ENCODE results near the gene PRKD2. TPM values are rescaled to one million over a fixed set of nuclear protein-coding genes. Genes with fewer than 3 reads are reported as not detected.
"Not testable (repeated sequence)": the region's sequence is repeated elsewhere in the genome, so short reads cannot be mapped to it uniquely, and the experiment has no call there.

Gene PRKD2
- total RNA-seq = 10 to 100 TPM; 18.9 to 58.3 TPM

DNA sequence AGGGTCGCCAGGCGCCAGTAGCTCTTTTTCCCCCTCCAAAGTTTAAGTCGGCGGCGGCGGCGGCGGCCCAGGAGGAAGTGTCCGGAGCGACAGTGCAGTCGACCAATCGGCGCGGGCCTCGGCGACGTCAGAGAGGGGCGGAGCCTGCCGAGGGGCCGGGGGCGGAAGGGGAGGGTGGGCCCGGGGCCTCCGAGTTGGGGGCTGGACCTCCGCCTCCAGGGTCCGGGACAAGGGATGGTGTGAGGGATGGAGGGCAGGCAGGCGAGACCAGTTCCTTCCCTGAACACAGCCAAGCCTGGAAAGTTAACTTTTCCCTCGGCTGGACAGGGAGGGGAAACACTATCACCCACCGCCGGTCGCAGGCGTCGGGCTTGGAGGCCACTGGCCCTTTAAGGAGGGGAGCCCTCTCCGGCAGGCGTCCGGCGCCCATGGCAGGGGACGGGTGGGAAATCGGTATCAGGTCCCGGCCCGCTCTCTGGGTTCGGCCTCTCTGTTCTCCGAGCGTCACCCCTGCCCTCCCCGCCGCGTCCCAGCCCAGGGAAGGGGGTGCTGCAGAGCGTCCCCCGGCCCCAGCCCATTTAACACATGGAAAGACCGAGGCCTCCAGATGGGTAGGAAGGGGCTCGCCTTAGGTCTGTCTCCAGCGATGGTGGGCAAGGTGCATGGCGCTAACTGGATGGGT lies at the start of gene PRKD2:
Gene PRKD2, minus strand, starts transcription at position 81 of the 682 bp plus-strand sequence. CDS start 744 bp downstream, outside the sequence.
- H3K27ac ChIP-seq = peak within 1 kb of the TSS; percentile 81 to 86 (median 83)
- H3K27me3 ChIP-seq = no peaks in the 10 kb centered on the region
- H3K4me1 ChIP-seq = peaks cover 39% of the 10 kb centered on the region
- DNase-seq = peak; percentile 88 to 90 (median 90)
- H3K36me3 ChIP-seq (replicated peaks in 1 of 2; ENCODE audit: insufficient read depth in 1 of 2, low read depth in 2 of 2) = peaks cover 0 to 5% of the 10 kb centered on the region in 2 donors
- peak in 2 of 3 donors; percentile 38 to 44 for TF ChIP-seq POLR2A (IDR thresholded peaks at IDR 0.05)
- TF ChIP-seq CTCF (IDR thresholded peaks at IDR 0.05) = no peak
- no peaks in the 10 kb centered on the region for H3K9me3 ChIP-seq
- WGBS, 2 donors = 1% methylated on average over 28 to 51 of the region's 52 CpGs
- peak; percentile 84 for ATAC-seq
- intact Hi-C loops (cut with DNase I) = no loop called here
- peak within 1 kb of the TSS; percentile 84 to 87 for H3K4me3 ChIP-seq

- H3K4me1 ChIP-seq = peaks cover 33% of the 10 kb centered on the region
- TF ChIP-seq POLR2A (IDR thresholded peaks at IDR 0.05) (no peak), CTCF (IDR thresholded peaks at IDR 0.05) (no peak)
- peak; percentile 87 for ATAC-seq
- H3K27ac ChIP-seq = peak overlapping the region; percentile 62 to 79 (median 70)
- H3K4me3 ChIP-seq = no peak overlapping the region
- no peaks in the 10 kb centered on the region for H3K36me3 ChIP-seq (replicated peaks in 1 of 2; ENCODE audit: insufficient read depth in 1 of 2, low read depth in 2 of 2)
- DNase-seq = peak; percentile 57 to 88 (median 84)
- H3K9me3 ChIP-seq = no peaks in the 10 kb centered on the region
- intact Hi-C loops (cut with DNase I) = no loop called here
- WGBS, 2 donors = 21 to 31% methylated on average over 11 of the region's 11 CpGs
- no peaks in the 10 kb centered on the region for H3K27me3 ChIP-seq
These were observed 47.9 kb upstream of the PRKD2 start for GRCh38 chr19:46764817-46765291.

- no peaks in the 10 kb centered on the region for H3K27me3 ChIP-seq
- DNase-seq = no peak
- intact Hi-C loops (cut with DNase I) = no loop called here
- H3K9me3 ChIP-seq = no peaks in the 10 kb centered on the region
- ATAC-seq = no peak
- H3K4me1 ChIP-seq = peaks cover 25% of the 10 kb centered on the region
- no peak for TF ChIP-seq POLR2A (IDR thresholded peaks at IDR 0.05)
- TF ChIP-seq CTCF (IDR thresholded peaks at IDR 0.05) = no peak
- 61 to 63% methylated on average over 6 of the region's 6 CpGs for WGBS, 2 donors
- H3K36me3 ChIP-seq (replicated peaks in 1 of 2; ENCODE audit: insufficient read depth in 1 of 2, low read depth in 2 of 2) = no peaks in the 10 kb centered on the region
- no peak overlapping the region for H3K4me3 ChIP-seq
- peak overlapping the region in 1 of 4 donors; percentile 5 for H3K27ac ChIP-seq
These were observed 45.5 kb upstream of the PRKD2 start for GRCh38 chr19:46762245-46762890.

DNA sequence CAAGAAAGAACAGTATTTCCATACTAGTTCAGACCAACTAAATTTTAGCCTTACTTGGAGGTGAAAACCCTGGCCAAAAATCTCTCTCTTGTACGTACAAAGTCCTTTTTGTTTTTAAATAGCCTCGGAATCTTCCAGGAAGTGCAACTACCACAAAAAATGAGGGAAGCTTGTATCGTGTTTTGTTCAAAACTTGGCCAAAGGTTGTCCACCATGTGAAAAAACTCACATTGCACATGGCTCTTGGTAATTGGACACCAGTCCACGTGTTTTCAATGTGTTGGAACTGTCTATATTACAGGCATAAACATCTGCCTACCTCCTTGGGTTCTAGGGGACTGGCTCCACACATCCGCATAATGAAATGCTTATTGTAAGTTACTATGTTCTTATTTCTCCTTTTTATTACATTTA lies 44.5 kb upstream of the PRKD2 start:
- Histone ChIP-seq H3K4me1 (peaks cover 26% of the 10 kb centered on the region), H3K36me3 (replicated peaks in 1 of 2; ENCODE audit: insufficient read depth in 1 of 2, low read depth in 2 of 2) (no peaks in the 10 kb centered on the region), H3K27ac (peak overlapping the region in 3 of 4 donors; percentile 21 to 62 (median 24)), H3K4me3 (no peak overlapping the region), H3K27me3 (no peaks in the 10 kb centered on the region), H3K9me3 (no peaks in the 10 kb centered on the region)
- TF ChIP-seq POLR2A (IDR thresholded peaks at IDR 0.05) (no peak), CTCF (IDR thresholded peaks at IDR 0.05) (no peak)
- DNase-seq (no peak), ATAC-seq (no peak)
- intact Hi-C loops (cut with DNase I) = no loop called here
- 45 to 51% methylated on average over 5 of the region's 5 CpGs for WGBS, 2 donors

- H3K9me3 ChIP-seq; H3K4me3 ChIP-seq; DNase-seq; ATAC-seq; H3K27me3 ChIP-seq; H3K36me3 ChIP-seq (replicated peaks in 1 of 2; ENCODE audit: insufficient read depth in 1 of 2, low read depth in 2 of 2); intact Hi-C loops (cut with DNase I): not testable (repeated sequence)
- Histone ChIP-seq H3K27ac (peak overlapping the region in 3 of 4 donors; percentile 21 to 62 (median 24)), H3K4me1 (peaks cover 26% of the 10 kb centered on the region)
- WGBS, 2 donors = 77 to 81% methylated on average over 3 to 4 of the region's 4 CpGs
These were observed 44.0 kb upstream of the PRKD2 start for GRCh38 chr19:46760897-46761296.
